Smooth muscle cell of the brain vasculature (primary cell): ENCODE data around the gene CNTNAP2.

Experiments used
- DNase-seq: peaks from one replicate; pipeline ENCODE4 v3.0.0-alpha.2; 2012; ENCODE audit warnings: low read depth, low spot score

CNTNAP2 gene

GRCh38 chr7:148191391-148192065 lies 2074.9 kb downstream of the CNTNAP2 start:
- DNase-seq: no peak

- no peak for DNase-seq
Measured at GRCh38 chr7:148192491-148192890, 2075.9 kb downstream of the CNTNAP2 start.

GRCh38 chr7:148201992-148202391 lies 2085.4 kb downstream of the CNTNAP2 start:
- no peak for DNase-seq

- no peak for DNase-seq
Measured at GRCh38 chr7:148204639-148205304, 2088.2 kb downstream of the CNTNAP2 start.

- DNase-seq: no peak
Measured at GRCh38 chr7:148209643-148210190, 2093.1 kb downstream of the CNTNAP2 start.

GRCh38 chr7:148210804-148211325 lies 2094.3 kb downstream of the CNTNAP2 start:
- DNase-seq: no peak

- no peak for DNase-seq
Measured at GRCh38 chr7:148211740-148212151, 2095.1 kb downstream of the CNTNAP2 start.

- no peak for DNase-seq
Measured at GRCh38 chr7:148212731-148213130, 2096.1 kb downstream of the CNTNAP2 start.

- DNase-seq: no peak
Measured at GRCh38 chr7:148214101-148214500, 2097.5 kb downstream of the CNTNAP2 start.

- no peak for DNase-seq
Measured at GRCh38 chr7:148218603-148219002, 2102.0 kb downstream of the CNTNAP2 start.

GRCh38 chr7:148222721-148223120 lies 2106.1 kb downstream of the CNTNAP2 start:
- no peak for DNase-seq

- no peak for DNase-seq
Measured at GRCh38 chr7:148223160-148223559, 2106.6 kb downstream of the CNTNAP2 start.

GRCh38 chr7:148223738-148224137 lies 2107.1 kb downstream of the CNTNAP2 start:
- no peak for DNase-seq

GRCh38 chr7:148230296-148230695 lies 2113.7 kb downstream of the CNTNAP2 start:
- DNase-seq: no peak

GRCh38 chr7:148230883-148231282 lies 2114.3 kb downstream of the CNTNAP2 start:
- no peak for DNase-seq

- no peak for DNase-seq
Measured at GRCh38 chr7:148232784-148233183, 2116.2 kb downstream of the CNTNAP2 start.

GRCh38 chr7:148234715-148235114 lies 2118.1 kb downstream of the CNTNAP2 start:
- DNase-seq: no peak

GRCh38 chr7:148238761-148239325 lies 2122.2 kb downstream of the CNTNAP2 start:
- DNase-seq: no peak

- no peak for DNase-seq
Measured at GRCh38 chr7:148241700-148242293, 2125.2 kb downstream of the CNTNAP2 start.

GRCh38 chr7:148242294-148242821 lies 2125.8 kb downstream of the CNTNAP2 start:
- no peak for DNase-seq

GRCh38 chr7:148245381-148245780 lies 2128.8 kb downstream of the CNTNAP2 start:
- DNase-seq: no peak

- DNase-seq: no peak
Measured at GRCh38 chr7:148253629-148254028, 2137.0 kb downstream of the CNTNAP2 start.
